Colonic mucosa (tissue), 4 donors: ENCODE measurements around the gene TPCN1. TPM values are rescaled to one million over a fixed set of nuclear protein-coding genes. Genes with fewer than 3 reads are reported as not detected.

Source experiments
- DNase-seq: peaks from one replicate; pipeline ENCODE4 v3.0.0-alpha.2; 2020
- H3K27ac ChIP-seq: fragments of 200-600 bp; one replicate; pipeline ENCODE4 v1.8.0; 2021
- H3K27me3 ChIP-seq: fragments of 200-600 bp; one replicate; pipeline ENCODE4 v1.8.0; 2021
- H3K36me3 ChIP-seq: fragments of 200-600 bp; one replicate; pipeline ENCODE4 v1.8.0; 2021
- H3K4me1 ChIP-seq: fragments of 200-600 bp; one replicate; pipeline ENCODE4 v1.8.0; 2021; ENCODE audit warnings: mild to moderate bottlenecking
- H3K4me3 ChIP-seq: fragments of 200-600 bp; one replicate; pipeline ENCODE4 v1.8.0; 2021
- H3K9ac ChIP-seq, 2 donors: one replicate each; pipeline ENCODE4 v1.7.0; 2013; ENCODE audit warnings: control low read depth in 2 of 2, low read depth in 2 of 2, low read length in 2 of 2
- H3K9me3 ChIP-seq: fragments of 200-600 bp; one replicate; pipeline ENCODE4 v1.8.0; 2021
- CTCF ChIP-seq: fragments of 200-600 bp; IDR thresholded peaks from one replicate; pipeline ENCODE4 v1.8.0; 2022; ENCODE audit warnings: antibody characterized with exemption, mild to moderate bottlenecking
- intact Hi-C: fragments of 100-400 bp; cut with DNase I; formaldehyde crosslinking; loops from one replicate; pipeline ENCODE4 v1.14.1; 2022
- total RNA-seq, 2 donors: library from RNA; stranded (reverse); fragmentation: NEBNext Ultra II Directional in 1 of 2; extraction: Animal tissue kit (Norgen Biotek cat#: 25700) in 1 of 2; gene quantifications; one replicate each; pipeline ENCODE4 v1.2.1, GENCODE V29; 2021
- donor health status: healthy.
- donor health status: DM: no; HTN: no; CAD: no.
- donor health status: DM: no; HTN: no; CAD: no.

The TPCN1 gene
- total RNA-seq, 2 donors from 2014 or later, result 55.5 to 85.6 TPM

DNA sequence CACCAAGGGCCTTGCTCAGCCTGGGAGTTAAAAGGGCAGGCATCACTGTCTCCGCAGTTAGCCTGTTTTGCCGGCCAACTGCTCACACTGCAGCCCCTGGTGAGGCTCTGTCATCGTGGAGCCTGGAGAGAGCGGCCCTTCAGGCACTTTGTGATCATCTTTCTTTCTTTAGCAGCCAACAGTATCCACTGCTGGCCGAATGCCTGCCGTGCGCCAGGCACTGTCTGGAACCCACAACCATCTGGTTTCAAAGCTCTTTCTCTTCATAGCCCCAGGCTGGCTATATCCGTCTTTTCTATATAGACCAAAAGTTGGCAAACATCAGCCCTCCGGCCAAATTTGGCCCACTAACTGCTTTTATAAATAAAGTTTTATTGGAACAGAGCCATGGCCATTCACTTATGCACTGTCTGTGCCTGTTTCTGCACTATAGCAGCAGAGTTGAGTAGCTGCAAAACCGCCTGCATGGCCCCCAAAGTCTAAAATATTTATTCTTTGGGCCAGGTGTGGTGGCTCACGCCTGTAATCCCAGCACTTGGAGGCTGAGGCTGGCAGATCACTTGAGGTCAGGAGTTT is 84.1 kb downstream of the TPCN1 start:
- H3K4me1 ChIP-seq, result no peaks in the 10 kb centered on the region
- no peaks in the 10 kb centered on the region for H3K27me3 ChIP-seq
- H3K4me3 ChIP-seq, result no peak overlapping the region
- H3K27ac ChIP-seq, result no peak overlapping the region
- H3K36me3 ChIP-seq, result peaks cover 7% of the 10 kb centered on the region
- DNase-seq, result no peak
- no peak for TF ChIP-seq CTCF
- no peak overlapping the region for H3K9ac ChIP-seq
- no peaks in the 10 kb centered on the region for H3K9me3 ChIP-seq
- intact Hi-C loops, result loop anchor here (10.0 kb wide), 1 partner anchor 111 kb away; no protein-coding TSS in a partner anchor

GRCh38 chr12:113306382-113306781 is 85.1 kb downstream of the TPCN1 start:
- H3K4me1 ChIP-seq, result no peaks in the 10 kb centered on the region
- H3K9me3 ChIP-seq, result no peaks in the 10 kb centered on the region
- H3K27me3 ChIP-seq, result no peaks in the 10 kb centered on the region
- intact Hi-C loops, result loop anchor here (10.0 kb wide), 1 partner anchor 112 kb away; no protein-coding TSS in a partner anchor
- no peak overlapping the region for H3K9ac ChIP-seq
- no peak overlapping the region for H3K27ac ChIP-seq
- no peak for TF ChIP-seq CTCF
- no peak for DNase-seq
- H3K36me3 ChIP-seq, result peaks cover 7% of the 10 kb centered on the region
- no peak overlapping the region for H3K4me3 ChIP-seq

DNA sequence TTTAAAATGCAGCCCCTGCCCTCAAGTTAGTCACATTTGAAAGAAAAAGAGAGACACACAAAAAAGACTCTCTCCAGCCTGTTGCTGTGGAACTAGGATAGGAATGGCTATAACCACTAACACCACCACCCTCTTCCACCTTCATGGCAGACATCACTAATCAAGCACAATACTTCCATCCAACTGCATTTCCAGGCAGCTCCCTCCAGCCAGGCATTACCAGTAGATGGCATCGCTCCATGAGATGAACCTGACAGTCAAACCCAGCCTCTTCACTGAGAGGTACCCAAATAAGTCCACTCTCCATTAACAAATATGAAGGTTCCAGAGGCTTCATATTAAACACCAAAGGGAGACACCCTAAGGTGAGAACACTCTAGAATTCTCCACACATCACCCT is 89.2 kb downstream of the TPCN1 start:
- TF ChIP-seq CTCF, result no peak
- Histone ChIP-seq H3K4me1 (no peaks in the 10 kb centered on the region), H3K27me3 (no peaks in the 10 kb centered on the region), H3K9me3 (no peaks in the 10 kb centered on the region), H3K9ac (no peak overlapping the region), H3K36me3 (no peaks in the 10 kb centered on the region), H3K27ac (no peak overlapping the region), H3K4me3 (no peak overlapping the region)
- intact Hi-C loops, result no loop called here
- no peak for DNase-seq

GRCh38 chr12:113314121-113314529 is 92.9 kb downstream of the TPCN1 start:
- Histone ChIP-seq H3K27ac (no peak overlapping the region), H3K9me3 (no peaks in the 10 kb centered on the region), H3K27me3 (no peaks in the 10 kb centered on the region), H3K4me3 (no peak overlapping the region), H3K9ac (no peak overlapping the region), H3K36me3 (peaks cover 12% of the 10 kb centered on the region), H3K4me1 (no peaks in the 10 kb centered on the region)
- intact Hi-C loops, result no loop called here
- TF ChIP-seq CTCF, result no peak
- no peak for DNase-seq

DNA sequence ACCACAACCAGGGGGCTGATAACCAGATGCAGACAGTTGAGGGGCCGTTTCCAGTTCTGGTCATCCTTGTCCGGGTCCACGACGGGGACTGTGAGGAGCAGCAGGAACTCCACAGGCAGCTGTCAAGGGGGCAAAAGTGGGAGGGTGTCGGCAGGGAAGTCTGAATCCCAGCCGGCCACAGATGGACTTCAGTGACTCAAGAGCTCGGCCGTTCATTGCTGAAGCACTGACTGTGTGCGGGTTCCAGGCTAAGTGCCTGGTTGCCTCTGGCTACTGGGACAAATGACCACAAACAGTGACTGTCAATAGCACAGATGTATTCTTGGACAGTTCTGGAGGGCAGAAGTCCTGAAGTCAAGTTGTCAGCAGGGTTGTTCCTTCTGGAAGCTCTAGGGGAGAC is 94.1 kb downstream of the TPCN1 start:
- no peaks in the 10 kb centered on the region for H3K27me3 ChIP-seq
- H3K9me3 ChIP-seq, result no peaks in the 10 kb centered on the region
- H3K9ac ChIP-seq, result no peak overlapping the region
- H3K4me3 ChIP-seq, result no peak overlapping the region
- H3K27ac ChIP-seq, result no peak overlapping the region
- H3K36me3 ChIP-seq, result peaks cover 12% of the 10 kb centered on the region
- DNase-seq, result no peak
- no peak for TF ChIP-seq CTCF
- H3K4me1 ChIP-seq, result no peaks in the 10 kb centered on the region
- intact Hi-C loops, result no loop called here
